Neuronal stem cell (in vitro differentiated cells): Measurements from ENCODE around the gene CCDC110.

ENCODE experiments used
- DNase-seq: peaks from one replicate; pipeline ENCODE4 v3.0.0-alpha.2; 2013; ENCODE audit warnings: low spot score
- H2AFZ ChIP-seq: one replicate; pipeline ENCODE4 v1.6.1; 2013; ENCODE audit warnings: mild to moderate bottlenecking, low read length, inconsistent platforms
- H2AK5ac ChIP-seq: 2 replicates; pipeline ENCODE4 v1.6.1; 2013; ENCODE audit warnings: low read depth, mild to moderate bottlenecking, inconsistent platforms, low read length, moderate library complexity, mixed read lengths
- H2BK120ac ChIP-seq: 2 replicates; pipeline ENCODE4 v1.6.1; 2013; ENCODE audit warnings: low read depth, mild to moderate bottlenecking, inconsistent platforms, low read length, moderate library complexity, mixed read lengths
- H2BK12ac ChIP-seq: one replicate; pipeline ENCODE4 v1.6.1; 2013; ENCODE audit warnings: low read length, inconsistent platforms
- H2BK15ac ChIP-seq: 2 replicates; pipeline ENCODE4 v1.6.1; 2013; ENCODE audit warnings: mild to moderate bottlenecking, low read length, inconsistent platforms, mixed read lengths
- H2BK5ac ChIP-seq: one replicate; pipeline ENCODE4 v1.6.1; 2013; ENCODE audit warnings: inconsistent platforms, mild to moderate bottlenecking, low read length, moderate library complexity
- H3K14ac ChIP-seq: one replicate; pipeline ENCODE4 v1.6.1; 2013; ENCODE audit warnings: low read length, inconsistent platforms
- H3K18ac ChIP-seq: 2 replicates; pipeline ENCODE4 v1.6.1; 2013; ENCODE audit warnings: low read length, inconsistent platforms
- H3K23ac ChIP-seq: 2 replicates; pipeline ENCODE4 v1.6.1; 2013; ENCODE audit warnings: low read depth, mild to moderate bottlenecking, mixed read lengths, low read length, inconsistent platforms; ENCODE audit not compliant: poor library complexity
- H3K27ac ChIP-seq: replicated peaks from 3 replicates; pipeline ENCODE4 v1.5.1; 2013; ENCODE audit warnings: low read length, inconsistent platforms
- H3K27me3 ChIP-seq, 3 experiments: 2 replicates each; pipeline ENCODE4 v1.6.1; 2013; ENCODE audit warnings: low read length in 3 of 3, mild to moderate bottlenecking in 2 of 3, inconsistent platforms in 1 of 3, low read depth in 1 of 3, mixed read lengths in 1 of 3, moderate library complexity in 1 of 3; ENCODE audit not compliant: control insufficient read depth in 3 of 3, insufficient read depth in 3 of 3
- H3K36me3 ChIP-seq, 2 donors: replicated peaks in 1 of 2; 2 replicates each; pipeline ENCODE4 v1.6.1; 2013; ENCODE audit warnings: low read length in 2 of 2; ENCODE audit not compliant: control insufficient read depth in 2 of 2, insufficient read depth in 2 of 2
- H3K4ac ChIP-seq: 2 replicates; pipeline ENCODE4 v1.6.1; 2013; ENCODE audit warnings: inconsistent platforms, mild to moderate bottlenecking, low read length, moderate library complexity
- H3K4me1 ChIP-seq, 2 donors: 1 replicate in 1 of 2; 2 replicates in 1 of 2; pipeline ENCODE4 v1.6.1; 2013; ENCODE audit warnings: low read length in 2 of 2, low read depth in 1 of 2; ENCODE audit not compliant: control insufficient read depth in 2 of 2, insufficient read depth in 1 of 2
- H3K4me2 ChIP-seq: one replicate; pipeline ENCODE4 v1.6.1; 2013; ENCODE audit warnings: mild to moderate bottlenecking, low read length, inconsistent platforms; ENCODE audit not compliant: insufficient read depth, poor library complexity, severe bottlenecking
- H3K4me3 ChIP-seq, 2 donors: 2 replicates each; pipeline ENCODE4 v1.5.1; 2013; ENCODE audit warnings: low read length in 2 of 2, mild to moderate bottlenecking in 2 of 2, inconsistent platforms in 1 of 2, moderate library complexity in 1 of 2
- H3K79me1 ChIP-seq: one replicate; pipeline ENCODE4 v1.6.1; 2013; ENCODE audit warnings: low read depth, mild to moderate bottlenecking, inconsistent platforms, low read length, moderate library complexity
- H3K9ac ChIP-seq: one replicate; pipeline ENCODE4 v1.6.1; 2013; ENCODE audit warnings: mild to moderate bottlenecking, low read depth, low read length, inconsistent platforms; ENCODE audit not compliant: poor library complexity
- H3K9me3 ChIP-seq, 2 donors: replicated peaks in 1 of 2; 2 replicates each; pipeline versions ENCODE3 to v1.6.1; 2013; ENCODE audit warnings: low read length in 2 of 2, mild to moderate bottlenecking in 2 of 2, inconsistent platforms in 1 of 2, low read depth in 1 of 2, mixed read lengths in 1 of 2, moderate library complexity in 1 of 2; ENCODE audit not compliant: control insufficient read depth in 2 of 2, insufficient read depth in 1 of 2
- H4K8ac ChIP-seq: one replicate; pipeline ENCODE4 v1.6.1; 2013; ENCODE audit warnings: low read depth, mild to moderate bottlenecking, inconsistent platforms, low read length, moderate library complexity
- H4K91ac ChIP-seq: one replicate; pipeline ENCODE4 v1.6.1; 2013; ENCODE audit warnings: low read length, low read depth, mild to moderate bottlenecking, inconsistent platforms; ENCODE audit not compliant: poor library complexity
- WGBS, 2 donors: extraction: QIAGEN DNeasy Blood & Tissue Kit; methylation state at CpG; one replicate each; pipeline ENCODE4 v1.1.7; 2013; ENCODE audit warnings: missing lambda C conversion rate in 2 of 2, mixed read lengths in 1 of 2; ENCODE audit not compliant: insufficient read length in 2 of 2, insufficient replicate concordance in 1 of 2; ENCODE audit errors: extremely low coverage in 2 of 2; 5-methylcytosine and 5-hydroxymethylcytosine counted together

The CCDC110 gene

GRCh38 chr4:185404031-185404430, 67.5 kb downstream of the CCDC110 start:
- Histone ChIP-seq H2BK15ac (no peak overlapping the region), H2AFZ (no peak overlapping the region), H3K4me3 (no peak overlapping the region), H2BK12ac (no peak overlapping the region), H2BK120ac (no peak overlapping the region), H3K18ac (no peak overlapping the region), H3K36me3 (peaks cover 3 to 84% of the 10 kb centered on the region in 2 donors), H3K4me2 (no peak overlapping the region), H2AK5ac (no peak overlapping the region), H4K8ac (no peak overlapping the region), H3K9me3 (no peaks in the 10 kb centered on the region), H3K23ac (no peak overlapping the region), H3K27me3 (no peaks in the 10 kb centered on the region), H3K9ac (no peak overlapping the region), H3K27ac (no peak overlapping the region), H2BK5ac (no peak overlapping the region), H3K4ac (no peak overlapping the region), H3K14ac (no peak overlapping the region), H3K4me1 (no peaks in the 10 kb centered on the region), H3K79me1 (no peaks in the 10 kb centered on the region), H4K91ac (no peak overlapping the region)
- no CpG with 5 or more reads among the region's 4 CpGs for WGBS, 2 donors
- no peak for DNase-seq

- H3K4ac ChIP-seq: no peak overlapping the region
- no peak overlapping the region for H2BK5ac ChIP-seq
- H2BK12ac ChIP-seq: no peak overlapping the region
- H2AFZ ChIP-seq: no peak overlapping the region
- no peak overlapping the region for H3K4me3 ChIP-seq
- H2BK15ac ChIP-seq: no peak overlapping the region
- no peak overlapping the region for H4K8ac ChIP-seq
- H3K9ac ChIP-seq: no peak overlapping the region
- no peak overlapping the region for H2BK120ac ChIP-seq
- no peaks in the 10 kb centered on the region for H3K9me3 ChIP-seq
- H3K14ac ChIP-seq: no peak overlapping the region
- no peak overlapping the region for H2AK5ac ChIP-seq
- H3K4me1 ChIP-seq: peaks cover 4 to 5% of the 10 kb centered on the region in 2 donors
- H3K23ac ChIP-seq: no peak overlapping the region
- no peak overlapping the region for H3K4me2 ChIP-seq
- H4K91ac ChIP-seq: no peak overlapping the region
- H3K27ac ChIP-seq: no peak overlapping the region
- no peak overlapping the region for H3K18ac ChIP-seq
- no peaks in the 10 kb centered on the region for H3K27me3 ChIP-seq
- no peaks in the 10 kb centered on the region for H3K79me1 ChIP-seq
- peaks cover 1 to 53% of the 10 kb centered on the region in 2 donors for H3K36me3 ChIP-seq
- no CpG with 5 or more reads among the region's 8 CpGs for WGBS, 2 donors
- no peak for DNase-seq
Observed at GRCh38 chr4:185399466-185399865, 72.1 kb downstream of the CCDC110 start.

GRCh38 chr4:185398618-185399017, 72.9 kb downstream of the CCDC110 start:
- Histone ChIP-seq H3K79me1 (no peaks in the 10 kb centered on the region), H3K36me3 (peaks cover 1 to 49% of the 10 kb centered on the region in 2 donors), H4K8ac (no peak overlapping the region), H2AFZ (no peak overlapping the region), H2BK15ac (no peak overlapping the region), H3K27ac (no peak overlapping the region), H3K4me1 (peaks cover 4 to 5% of the 10 kb centered on the region in 2 donors), H2AK5ac (no peak overlapping the region), H4K91ac (no peak overlapping the region), H3K27me3 (no peaks in the 10 kb centered on the region), H3K18ac (no peak overlapping the region), H2BK5ac (no peak overlapping the region), H3K4me2 (no peak overlapping the region), H3K9me3 (no peaks in the 10 kb centered on the region), H3K4ac (no peak overlapping the region), H2BK12ac (no peak overlapping the region), H3K23ac (no peak overlapping the region), H3K14ac (no peak overlapping the region), H3K9ac (no peak overlapping the region), H3K4me3 (no peak overlapping the region), H2BK120ac (no peak overlapping the region)
- no CpG with 5 or more reads among the region's 2 CpGs for WGBS, 2 donors
- no peak for DNase-seq

- Histone ChIP-seq H3K27me3 (no peaks in the 10 kb centered on the region), H3K9me3 (peaks cover 0 to under 1% of the 10 kb centered on the region in 2 donors), H3K36me3 (peaks cover 0 to 32% of the 10 kb centered on the region in 2 donors), H3K4me1 (peaks cover 4 to 5% of the 10 kb centered on the region in 2 donors), H2BK120ac (peak within 1 kb of the TSS; percentile 72), H2BK12ac (peak within 1 kb of the TSS; percentile 58), H2BK5ac (peak within 1 kb of the TSS; percentile 66), H3K4me2 (peak within 1 kb of the TSS; percentile 88), H3K9ac (peak within 1 kb of the TSS; percentile 81), H2AFZ (peak within 1 kb of the TSS; percentile 96), H4K8ac (no peak within 1 kb of the TSS), H3K4ac (peak within 1 kb of the TSS; percentile 89), H2BK15ac (peak within 1 kb of the TSS; percentile 38), H3K23ac (peak within 1 kb of the TSS; percentile 98), H4K91ac (peak within 1 kb of the TSS; percentile 72), H3K18ac (peak within 1 kb of the TSS; percentile 98), H2AK5ac (no peak within 1 kb of the TSS), H3K27ac (peak within 1 kb of the TSS; percentile 83), H3K14ac (peak within 1 kb of the TSS; percentile 82), H3K79me1 (no peaks in the 10 kb centered on the region), H3K4me3 (peak within 1 kb of the TSS; percentile 56 to 88)
- no peak for DNase-seq
- no CpG with 5 or more reads among the region's 38 CpGs for WGBS, 2 donors
Observed at GRCh38 chr4:185396724-185397385, 74.7 kb downstream of the CCDC110 start, which contains the start of gene ANKRD37. Gene ANKRD37 (plus strand): TSS chr4:185396841. CDS start chr4:185396924, 83 bp downstream.
